NCI-H82 (cell line): ENCODE measurements around the gene TFG.

Experiments used
- DNase-seq: peaks from one replicate; lab custom pipeline; 2025; lab: John Stamatoyannopoulos, UW

The TFG gene

DNA sequence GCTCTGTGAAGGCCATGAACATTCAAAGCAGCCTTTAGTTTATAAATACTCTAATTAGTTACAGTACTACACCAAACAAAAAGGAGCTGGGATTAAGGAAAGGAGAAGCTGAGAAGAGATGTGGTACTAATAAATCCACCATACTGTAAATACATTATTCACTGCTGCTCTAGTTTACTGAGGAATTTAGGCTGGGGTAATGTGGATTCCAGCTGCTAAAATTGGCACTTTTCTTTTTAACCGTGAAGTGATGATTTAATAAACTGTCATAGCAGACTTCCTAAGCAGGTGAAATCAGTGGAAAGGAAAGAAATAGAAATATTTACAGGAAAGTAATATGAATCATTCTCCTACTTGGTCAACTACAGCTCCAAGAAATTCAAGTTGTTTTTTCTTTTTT, 88.7 kb downstream of the TFG start:
- no peak for DNase-seq
